IMR-90 (cell line): ENCODE measurements around the gene ASTL.

Experiments used
- CEBPB ChIP-seq: IDR thresholded peaks from 2 replicates; pipeline ENCODE4 v1.6.1; 2012; ENCODE audit warnings: low read depth, low read length, improper control_type of control experiment
- CHD1 ChIP-seq: IDR thresholded peaks from 2 replicates; pipeline ENCODE4 v1.6.1; 2012; ENCODE audit warnings: low read depth, low read length, improper control_type of control experiment
- CTCF ChIP-seq: conservative IDR thresholded peaks from 2 replicates; pipeline ENCODE4 v1.5.1; 2012; ENCODE audit warnings: mild to moderate bottlenecking, low read depth, low read length, improper control_type of control experiment
- ELK1 ChIP-seq: fragments of 150-350 bp; IDR thresholded peaks from 2 replicates; pipeline ENCODE4 v1.6.1; 2016; ENCODE audit warnings: low read depth, mild to moderate bottlenecking, low read length, moderate library complexity, borderline replicate concordance
- MXI1 ChIP-seq: IDR thresholded peaks from 2 replicates; pipeline ENCODE4 v1.6.1; 2012; ENCODE audit warnings: low read depth, mild to moderate bottlenecking, low read length, moderate library complexity, borderline replicate concordance
- POLR2A ChIP-seq: IDR thresholded peaks from 2 replicates; pipeline ENCODE4 v1.6.1; 2012; ENCODE audit warnings: mild to moderate bottlenecking, low read depth, low read length
- RAD21 ChIP-seq: IDR thresholded peaks from 2 replicates; pipeline ENCODE4 v1.6.1; 2012; ENCODE audit warnings: low read length, improper control_type of control experiment
- RCOR1 ChIP-seq: IDR thresholded peaks from 2 replicates; pipeline ENCODE4 v1.6.1; 2012; ENCODE audit warnings: mild to moderate bottlenecking, low read length, improper control_type of control experiment; ENCODE audit not compliant: insufficient replicate concordance
- RFX5 ChIP-seq: IDR thresholded peaks from 2 replicates; pipeline ENCODE4 v1.8.0; 2012; ENCODE audit warnings: low read depth, mild to moderate bottlenecking, low read length, moderate library complexity
- USF2 ChIP-seq: fragments of 150-350 bp; IDR thresholded peaks from 2 replicates; pipeline ENCODE4 v1.6.1; 2017; ENCODE audit warnings: mild to moderate bottlenecking, antibody characterized with exemption, low read length, low read depth

GRCh38 chr2:96089356-96090195, 48.7 kb downstream of the ASTL start:
- TF ChIP-seq MXI1 (no peak), USF2 (no peak), CTCF (no peak), CEBPB (no peak), CHD1 (no peak), POLR2A (no peak), RFX5 (no peak), ELK1 (no peak), RCOR1 (no peak), RAD21 (no peak)
